ENCODE data around the gene RIC3. TPM values are rescaled to one million over a fixed set of nuclear protein-coding genes. Genes with fewer than 3 reads are reported as not detected.

RIC3 gene
- total RNA-seq, 1 experiment from 2014 or later: not detected

DNA sequence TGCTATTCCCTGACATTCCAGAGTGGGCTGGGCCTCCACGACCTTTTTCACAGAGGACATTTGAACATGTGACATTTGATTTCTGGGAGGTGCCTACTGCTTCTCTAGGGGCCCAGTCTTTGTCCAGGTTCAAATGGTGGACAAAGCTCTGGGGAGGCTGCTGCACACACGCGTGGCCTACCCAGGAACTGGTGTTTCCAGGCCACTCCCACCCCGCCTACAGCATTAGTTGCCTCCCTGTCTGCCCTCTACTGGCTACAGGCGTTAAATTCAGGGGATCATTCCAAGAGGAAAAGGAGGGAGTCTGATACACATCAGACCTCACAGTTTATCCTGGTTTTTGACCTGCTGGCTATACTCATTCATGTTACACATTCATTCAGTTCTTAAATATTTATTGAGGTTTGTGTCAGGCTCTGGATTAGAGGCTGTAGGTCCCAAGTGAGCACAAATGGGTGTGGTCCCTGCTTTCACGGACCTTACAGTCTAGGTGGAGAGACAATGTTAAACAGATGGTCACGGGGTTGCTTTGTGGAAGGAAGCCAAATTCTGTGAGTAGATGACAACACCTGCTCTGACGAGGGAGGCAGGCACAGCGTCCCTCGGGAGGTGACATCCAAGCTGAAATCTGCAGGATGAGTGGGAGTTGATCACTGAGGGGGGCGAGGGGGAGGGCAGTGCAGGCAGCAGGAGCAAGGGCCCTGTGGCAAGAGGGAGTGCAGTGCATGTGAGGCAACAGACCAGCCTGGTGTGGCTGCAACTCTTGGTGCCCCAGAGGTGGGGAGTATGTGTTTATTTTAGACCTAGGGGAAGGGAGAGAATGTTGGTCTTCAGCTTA is 76.0 kb downstream of the RIC3 start:
- H3K79me2 ChIP-seq (ENCODE audit: insufficient read depth, low read length): no peaks in the 10 kb centered on the region
- no peak overlapping the region for H3K4me3 ChIP-seq (replicated peaks in 1 of 2; ENCODE audit: low read depth in 1 of 2, low read length in 2 of 2)
- ATAC-seq (peak; percentile 96), DNase-seq (ENCODE audit: low read depth, low spot score) (peak; percentile 56)
- ChIA-PET CTCF (interaction anchor here (0.6 to 4.7 kb wide), 7 partner anchors 10 to 86 kb away, joined by 3 to 121 read pairs (median 4); no protein-coding TSS in a partner anchor), POLR2A (no interaction called here), RAD21 (ENCODE audit: low non-redundant PET in 1 of 2, low total read pairs in 2 of 2, uncharacterized antibody in 2 of 2, unreplicated experiment in 2 of 2) (interaction anchor here in 1 of 2 experiments (1.0 kb wide), 1 partner anchor 86 kb away, joined by 3 read pairs; no protein-coding TSS in a partner anchor)
- H4K20me1 ChIP-seq (ENCODE audit: insufficient read depth): no peaks in the 10 kb centered on the region
- no peaks in the 10 kb centered on the region for H3K27me3 ChIP-seq (ENCODE audit: insufficient read depth, low read length)
- H3K27ac ChIP-seq (ENCODE audit: low read depth, low read length): no peak overlapping the region
- H2AFZ ChIP-seq (ENCODE audit: low read depth, low read length, poor library complexity, severe bottlenecking): peak overlapping the region; percentile 75
- H3K4me1 ChIP-seq (ENCODE audit: control insufficient read depth in 1 of 2, insufficient read depth in 2 of 2, low read length in 2 of 2): peaks cover 0 to 10% of the 10 kb centered on the region in 2 experiments; a peak in 2 of 4 replicates
- no peak for TF ChIP-seq POLR2A (IDR thresholded peaks at IDR 0.05; ENCODE audit: borderline replicate concordance, extremely low read depth, insufficient read depth, insufficient read length)
- TF ChIP-seq, protein P1, sequence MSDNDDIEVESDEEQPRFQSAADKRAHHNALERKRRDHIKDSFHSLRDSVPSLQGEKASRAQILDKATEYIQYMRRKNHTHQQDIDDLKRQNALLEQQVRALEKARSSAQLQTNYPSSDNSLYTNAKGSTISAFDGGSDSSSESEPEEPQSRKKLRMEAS (IDR thresholded peaks at IDR 0.05): peak; percentile 51
- peak; percentile 43 for TF ChIP-seq RAD21 (IDR thresholded peaks at IDR 0.05; ENCODE audit: low read depth)
- TF ChIP-seq, protein P2, sequence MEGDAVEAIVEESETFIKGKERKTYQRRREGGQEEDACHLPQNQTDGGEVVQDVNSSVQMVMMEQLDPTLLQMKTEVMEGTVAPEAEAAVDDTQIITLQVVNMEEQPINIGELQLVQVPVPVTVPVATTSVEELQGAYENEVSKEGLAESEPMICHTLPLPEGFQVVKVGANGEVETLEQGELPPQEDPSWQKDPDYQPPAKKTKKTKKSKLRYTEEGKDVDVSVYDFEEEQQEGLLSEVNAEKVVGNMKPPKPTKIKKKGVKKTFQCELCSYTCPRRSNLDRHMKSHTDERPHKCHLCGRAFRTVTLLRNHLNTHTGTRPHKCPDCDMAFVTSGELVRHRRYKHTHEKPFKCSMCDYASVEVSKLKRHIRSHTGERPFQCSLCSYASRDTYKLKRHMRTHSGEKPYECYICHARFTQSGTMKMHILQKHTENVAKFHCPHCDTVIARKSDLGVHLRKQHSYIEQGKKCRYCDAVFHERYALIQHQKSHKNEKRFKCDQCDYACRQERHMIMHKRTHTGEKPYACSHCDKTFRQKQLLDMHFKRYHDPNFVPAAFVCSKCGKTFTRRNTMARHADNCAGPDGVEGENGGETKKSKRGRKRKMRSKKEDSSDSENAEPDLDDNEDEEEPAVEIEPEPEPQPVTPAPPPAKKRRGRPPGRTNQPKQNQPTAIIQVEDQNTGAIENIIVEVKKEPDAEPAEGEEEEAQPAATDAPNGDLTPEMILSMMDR (IDR thresholded peaks at IDR 0.05 in 2 of 3, conservative IDR thresholded peaks at IDR 0.05 in 1 of 3; ENCODE audit: borderline replicate concordance in 1 of 3, insufficient read depth in 1 of 3, low read depth in 2 of 3, low read length in 2 of 3): peak; percentile 59 to 86 (median 80); a peak in 5 of 6 replicates
- TF ChIP-seq POLR2AphosphoS5 (IDR thresholded peaks at IDR 0.05; ENCODE audit: low read depth, low read length): peak; percentile 47; the same call in 1 of the 2 replicates
- H3K4me2 ChIP-seq (ENCODE audit: low read length): peak overlapping the region; percentile 43
- H3K9me2 ChIP-seq (ENCODE audit: insufficient read depth): no peaks in the 10 kb centered on the region
- H3K36me3 ChIP-seq (ENCODE audit: control insufficient read depth in 1 of 2, insufficient read depth in 2 of 2, low read length in 2 of 2): no peaks in the 10 kb centered on the region
- intact Hi-C loops (cut with micrococcal nuclease): loop anchor here (1.0 to 10.0 kb wide), 5 partner anchors 60 to 998 kb away; no protein-coding TSS in a partner anchor
- no peaks in the 10 kb centered on the region for H3K9me3 ChIP-seq (ENCODE audit: control insufficient read depth in 1 of 2, insufficient read depth in 1 of 2, low read depth in 1 of 2, low read length in 2 of 2)
- H3K9ac ChIP-seq (ENCODE audit: low read length): no peak overlapping the region
- no TSS peak for BruUV-seq (replicated peaks)
